GM12875 (cell line): ENCODE data around the gene SLC16A14.

Experiments used
- H3K4me3 ChIP-seq: one replicate; pipeline ENCODE4 v1.5.1; 2011; ENCODE audit warnings: low read depth, low read length, control low read depth
- TF ChIP-seq, protein P1 (sequence below): IDR thresholded peaks from 2 replicates; pipeline ENCODE4 v1.5.1; 2011; ENCODE audit warnings: low read depth, mild to moderate bottlenecking, control low read depth, inconsistent platforms, low read length, moderate library complexity, borderline replicate concordance; ENCODE audit not compliant: insufficient read depth

Gene SLC16A14

DNA sequence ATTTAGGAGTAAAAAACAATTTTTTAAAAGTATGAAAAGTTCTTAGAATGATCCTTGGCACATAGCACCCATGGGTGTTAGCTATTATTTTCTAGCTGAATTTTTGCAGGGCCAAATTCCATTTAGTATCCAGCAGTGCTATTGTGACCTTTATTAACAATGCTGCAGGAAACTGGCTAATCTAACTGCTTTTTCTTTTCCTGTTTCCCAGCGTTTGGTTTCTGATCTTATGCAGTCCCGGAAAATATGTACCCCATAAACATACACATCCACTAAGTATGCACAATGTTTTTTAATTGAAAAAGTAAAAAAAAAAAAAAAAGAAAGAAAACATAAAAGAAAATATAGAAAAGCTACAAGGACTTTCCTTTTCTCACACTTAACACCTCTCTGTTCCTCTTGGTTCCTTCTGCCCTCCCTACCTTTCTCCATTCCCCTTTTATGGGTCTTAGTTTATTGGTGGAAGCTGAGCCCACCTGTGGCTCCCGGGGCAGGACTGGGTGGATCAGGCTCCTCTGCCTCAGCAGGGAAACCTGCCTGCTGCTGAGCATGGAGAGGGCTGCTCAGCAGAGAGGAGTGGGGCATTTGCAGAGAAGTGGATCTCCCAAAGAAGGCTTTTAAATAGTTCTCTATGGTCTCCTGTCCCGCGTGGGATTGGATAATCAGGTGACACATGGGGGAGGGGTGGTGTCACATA is 9.3 kb upstream of the SLC16A14 start:
- H3K4me3 ChIP-seq, result no peak overlapping the region
- TF ChIP-seq, protein P1, sequence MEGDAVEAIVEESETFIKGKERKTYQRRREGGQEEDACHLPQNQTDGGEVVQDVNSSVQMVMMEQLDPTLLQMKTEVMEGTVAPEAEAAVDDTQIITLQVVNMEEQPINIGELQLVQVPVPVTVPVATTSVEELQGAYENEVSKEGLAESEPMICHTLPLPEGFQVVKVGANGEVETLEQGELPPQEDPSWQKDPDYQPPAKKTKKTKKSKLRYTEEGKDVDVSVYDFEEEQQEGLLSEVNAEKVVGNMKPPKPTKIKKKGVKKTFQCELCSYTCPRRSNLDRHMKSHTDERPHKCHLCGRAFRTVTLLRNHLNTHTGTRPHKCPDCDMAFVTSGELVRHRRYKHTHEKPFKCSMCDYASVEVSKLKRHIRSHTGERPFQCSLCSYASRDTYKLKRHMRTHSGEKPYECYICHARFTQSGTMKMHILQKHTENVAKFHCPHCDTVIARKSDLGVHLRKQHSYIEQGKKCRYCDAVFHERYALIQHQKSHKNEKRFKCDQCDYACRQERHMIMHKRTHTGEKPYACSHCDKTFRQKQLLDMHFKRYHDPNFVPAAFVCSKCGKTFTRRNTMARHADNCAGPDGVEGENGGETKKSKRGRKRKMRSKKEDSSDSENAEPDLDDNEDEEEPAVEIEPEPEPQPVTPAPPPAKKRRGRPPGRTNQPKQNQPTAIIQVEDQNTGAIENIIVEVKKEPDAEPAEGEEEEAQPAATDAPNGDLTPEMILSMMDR, result no peak

DNA sequence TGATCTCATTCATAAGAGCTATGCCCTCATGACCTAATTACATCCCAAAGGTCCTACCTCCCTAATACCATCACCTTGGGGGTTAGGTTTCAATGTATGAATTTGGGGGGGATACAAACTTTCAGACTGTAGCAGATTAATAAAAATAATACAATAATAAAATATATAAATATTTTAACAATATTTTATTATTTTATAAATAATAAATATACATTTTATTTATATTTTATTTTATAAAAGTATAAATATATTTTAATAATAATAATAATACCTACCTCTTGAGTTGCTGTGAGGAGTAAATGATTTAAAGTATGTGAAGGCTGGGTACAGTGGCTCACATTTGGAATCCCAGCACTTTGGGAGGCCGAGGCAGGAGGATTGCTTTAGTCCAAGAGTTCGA is 8.1 kb upstream of the SLC16A14 start:
- TF ChIP-seq, protein P1, result no peak
- H3K4me3 ChIP-seq, result no peak overlapping the region

DNA sequence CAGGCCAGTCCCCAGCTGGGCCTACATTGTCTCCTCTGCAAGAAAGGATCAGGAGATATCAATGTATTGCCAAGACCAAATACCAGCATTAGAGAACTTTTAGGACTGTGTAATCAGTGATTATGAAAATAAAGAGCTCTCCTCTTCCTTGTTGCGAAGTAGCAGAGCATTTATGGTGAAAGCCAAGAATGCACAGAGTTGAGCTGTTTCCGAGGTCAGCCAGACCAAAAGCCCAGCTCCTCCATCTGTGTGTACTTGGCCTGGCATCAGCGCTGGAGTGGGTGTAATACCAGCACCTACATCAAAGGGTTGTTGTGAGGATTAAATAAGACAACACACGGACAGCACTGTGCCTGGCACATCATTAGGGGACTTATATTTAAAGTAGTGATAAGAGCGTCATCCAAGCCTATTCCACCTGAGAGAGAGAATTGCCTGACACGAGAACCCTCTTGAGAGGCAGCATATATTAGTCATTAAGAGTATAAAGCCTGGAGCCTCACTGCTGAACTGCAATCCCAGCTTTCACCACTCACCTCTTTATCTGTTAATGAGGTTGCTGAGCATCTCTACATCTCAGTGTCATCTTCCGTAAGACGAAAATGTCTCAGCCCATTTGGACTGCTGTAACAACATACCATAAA is 7.4 kb upstream of the SLC16A14 start:
- no peak overlapping the region for H3K4me3 ChIP-seq
- TF ChIP-seq, protein P1, result no peak

DNA sequence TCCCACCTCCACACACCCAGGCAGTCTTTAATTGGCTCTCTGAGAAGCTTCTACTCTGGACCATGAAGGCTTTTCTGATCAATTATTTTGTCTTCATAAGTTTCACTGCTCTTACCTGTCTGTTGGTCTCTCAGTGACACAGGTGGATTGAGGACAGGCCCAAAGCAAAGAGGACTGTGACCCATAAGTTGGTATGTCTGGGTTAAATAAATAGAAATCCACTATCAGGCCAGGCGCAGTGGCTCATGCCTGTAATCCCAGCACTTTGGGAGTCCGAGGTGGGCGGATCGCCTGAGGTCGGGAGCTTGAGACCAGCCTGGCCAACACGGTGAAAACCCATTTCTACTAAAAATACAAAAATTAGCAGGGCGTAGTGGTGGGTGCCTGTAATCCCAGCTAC is 2.7 kb upstream of the SLC16A14 start:
- TF ChIP-seq, protein P1, result no peak
- no peak overlapping the region for H3K4me3 ChIP-seq

DNA sequence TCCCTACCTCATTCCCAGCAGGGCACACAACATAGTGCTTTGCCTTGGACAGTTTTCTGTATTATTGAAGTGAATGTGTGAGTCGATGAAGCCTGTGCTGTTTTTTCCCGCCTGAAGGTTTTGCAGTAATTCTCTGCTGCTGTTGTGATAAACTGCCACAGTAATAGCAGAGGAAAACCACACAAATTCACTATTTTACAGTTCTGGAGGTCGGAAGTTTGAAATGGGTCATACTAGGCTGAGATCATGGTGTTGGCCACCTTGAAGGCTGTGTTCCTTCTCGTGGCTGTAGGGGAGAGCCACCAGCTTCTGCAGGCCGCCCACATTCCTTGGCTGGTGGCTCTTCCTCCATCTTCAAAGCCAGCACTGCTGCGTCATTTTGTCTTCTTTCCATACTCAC is 678 bp upstream of the SLC16A14 start:
- H3K4me3 ChIP-seq, result no peak overlapping the region
- TF ChIP-seq, protein P1, result no peak

DNA sequence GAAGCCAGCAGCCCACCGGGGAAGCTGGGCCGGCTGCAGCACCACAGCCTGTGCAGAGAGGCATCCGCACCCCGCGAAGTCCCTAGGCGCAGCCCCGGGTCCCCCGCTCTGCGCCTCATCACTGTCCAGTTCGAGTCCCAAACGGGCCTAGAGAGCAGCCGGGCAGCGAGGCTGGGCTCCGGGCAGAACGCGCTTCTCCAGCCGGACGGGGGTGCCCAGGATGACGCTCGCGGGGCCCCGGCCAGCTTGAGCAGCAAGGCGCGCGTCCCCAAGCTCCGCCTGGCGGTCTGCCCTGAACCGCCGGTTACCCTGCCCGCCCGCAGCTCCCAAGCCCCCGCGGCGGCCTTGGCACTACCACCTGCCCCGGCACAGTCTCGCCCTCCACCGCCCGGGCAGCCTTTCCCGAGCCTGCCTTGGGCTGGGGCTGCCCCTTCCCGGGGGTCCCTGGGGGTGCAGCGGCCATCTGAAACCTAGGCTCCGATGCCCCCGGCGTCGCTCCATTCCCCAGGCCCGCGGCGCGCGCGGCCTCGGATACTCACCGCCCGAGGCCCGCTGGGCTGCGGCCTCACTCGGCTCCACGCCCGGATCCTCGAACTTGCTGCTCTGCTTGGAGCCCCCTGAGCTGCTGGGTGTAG is 591 bp downstream of the SLC16A14 start:
- TF ChIP-seq, protein P1, result peak; percentile 37
- peak overlapping the region; percentile 76 for H3K4me3 ChIP-seq
